Measurements from ENCODE around the gene ASF1A. TPM values are rescaled to one million over a fixed set of nuclear protein-coding genes. Genes with fewer than 3 reads are reported as not detected.

The ASF1A gene
- polyA plus RNA-seq, 1 donor from 2014 or later, result 65.6 TPM

GRCh38 chr6:118918329-118918725, 24.4 kb downstream of the ASF1A start:
- Histone ChIP-seq H3K9me2 (ENCODE audit: insufficient read depth, low read length) (no peaks in the 10 kb centered on the region), H3F3A (ENCODE audit: insufficient read depth, low read length, poor library complexity, severe bottlenecking) (no peaks in the 10 kb centered on the region), H4K20me1 (ENCODE audit: insufficient read depth) (no peaks in the 10 kb centered on the region), H3K27ac (ENCODE audit: low read length) (no peak overlapping the region), H3K4me3 (ENCODE audit: low read length) (no peak overlapping the region), H3K27me3 (ENCODE audit: insufficient read depth, low read depth, low read length) (no peaks in the 10 kb centered on the region), H2AFZ (ENCODE audit: low read depth, low read length) (no peak overlapping the region), H3K9me3 (ENCODE audit: low read length) (no peaks in the 10 kb centered on the region), H3K4me2 (ENCODE audit: low read length) (no peak overlapping the region), H3K36me3 (ENCODE audit: insufficient read depth, low read length) (no peaks in the 10 kb centered on the region), H3K9ac (ENCODE audit: low read length) (no peak overlapping the region), H3K79me2 (replicated peaks; ENCODE audit: insufficient read depth, low read length) (no peaks in the 10 kb centered on the region)
- TF ChIP-seq EP300 (conservative IDR thresholded peaks at IDR 0.05; ENCODE audit: poor library complexity, severe bottlenecking) (no peak), POLR2AphosphoS5 (IDR thresholded peaks at IDR 0.05) (no peak), SMC3 (conservative IDR thresholded peaks at IDR 0.05; ENCODE audit: poor library complexity) (no peak), EZH2 (IDR thresholded peaks at IDR 0.05; ENCODE audit: borderline replicate concordance, insufficient read depth, low read length, poor library complexity, severe bottlenecking) (no peak), RAD21 (conservative IDR thresholded peaks at IDR 0.05) (no peak), CTCF (IDR thresholded peaks at IDR 0.05; ENCODE audit: poor library complexity, severe bottlenecking) (no peak)

GRCh38 chr6:118921084-118921483, 27.1 kb downstream of the ASF1A start:
- Histone ChIP-seq H3K36me3 (ENCODE audit: insufficient read depth, low read length) (no peaks in the 10 kb centered on the region), H3K9me2 (ENCODE audit: insufficient read depth, low read length) (no peaks in the 10 kb centered on the region), H4K20me1 (ENCODE audit: insufficient read depth) (no peaks in the 10 kb centered on the region), H3K79me2 (replicated peaks; ENCODE audit: insufficient read depth, low read length) (no peaks in the 10 kb centered on the region), H3K9me3 (ENCODE audit: low read length) (no peaks in the 10 kb centered on the region), H3K9ac (ENCODE audit: low read length) (no peak overlapping the region), H3K4me2 (ENCODE audit: low read length) (no peak overlapping the region), H3K27ac (ENCODE audit: low read length) (no peak overlapping the region), H3F3A (ENCODE audit: insufficient read depth, low read length, poor library complexity, severe bottlenecking) (no peaks in the 10 kb centered on the region), H3K4me3 (ENCODE audit: low read length) (no peak overlapping the region), H3K27me3 (ENCODE audit: insufficient read depth, low read depth, low read length) (no peaks in the 10 kb centered on the region), H2AFZ (ENCODE audit: low read depth, low read length) (no peak overlapping the region)
- TF ChIP-seq TAF1 (IDR thresholded peaks at IDR 0.05; ENCODE audit: low read depth) (no peak), CTCF (IDR thresholded peaks at IDR 0.05; ENCODE audit: poor library complexity, severe bottlenecking) (no peak), EZH2 (IDR thresholded peaks at IDR 0.05; ENCODE audit: borderline replicate concordance, insufficient read depth, low read length, poor library complexity, severe bottlenecking) (no peak), EP300 (conservative IDR thresholded peaks at IDR 0.05; ENCODE audit: poor library complexity, severe bottlenecking) (no peak), RAD21 (conservative IDR thresholded peaks at IDR 0.05) (no peak), POLR2AphosphoS5 (IDR thresholded peaks at IDR 0.05) (no peak), REST (IDR thresholded peaks at IDR 0.05; ENCODE audit: borderline replicate concordance) (no peak), MXI1 (conservative IDR thresholded peaks at IDR 0.05; ENCODE audit: poor library complexity, severe bottlenecking) (no peak), SMC3 (conservative IDR thresholded peaks at IDR 0.05; ENCODE audit: poor library complexity) (no peak)
